Activated CD8-positive, alpha-beta T cell treated with anti-CD3 and anti-CD28 coated beads, Interleukin-2, amount 10 ng/mL, durations not matched to agents 7 days and 5 days (primary cell): Measurements from ENCODE around the gene AGTPBP1. TPM values are rescaled to one million over a fixed set of nuclear protein-coding genes. Genes with fewer than 3 reads are reported as not detected.
A peak's percentile ranks its signal among the peaks of the same experiment; 100 is the strongest.

Source experiments
- ATAC-seq: fragments of 150-1000 bp; cut with Tn5 transposase; one replicate; pipeline ENCODE4 v1.10.0; 2021; ENCODE audit warnings: moderate library complexity
- CTCF ChIA-PET: fragments of 350-600 bp; sonication (Branson Sonifier 250); formaldehyde crosslinking; loops from one replicate; lab custom pipeline; 2021; ENCODE audit warnings: antibody characterized with exemption; lab: Charles Lee
- POLR2A ChIA-PET: fragments of 350-600 bp; sonication (Branson Sonifier 250); formaldehyde crosslinking; loops from one replicate; lab custom pipeline; 2021; ENCODE audit warnings: antibody characterized with exemption; lab: Charles Lee
- DNase-seq: peaks from one replicate; pipeline ENCODE4 v3.0.0-alpha.2; 2020
- H3K27ac Mint-ChIP-seq: one replicate; pipeline ENCODE4 v1.8.0; 2021; ENCODE audit warnings: mild to moderate bottlenecking, mixed read lengths
- H3K27me3 Mint-ChIP-seq: one replicate; pipeline ENCODE4 v1.8.0; 2021; ENCODE audit warnings: low read depth, mixed read lengths
- H3K36me3 Mint-ChIP-seq: one replicate; pipeline ENCODE4 v1.8.0; 2021; ENCODE audit warnings: low read depth, mixed read lengths
- H3K4me1 Mint-ChIP-seq: one replicate; pipeline ENCODE4 v1.8.0; 2021; ENCODE audit warnings: low read depth, mixed read lengths
- H3K4me3 Mint-ChIP-seq: one replicate; pipeline ENCODE4 v1.8.0; 2021; ENCODE audit warnings: mild to moderate bottlenecking, mixed read lengths
- H3K9me3 Mint-ChIP-seq: one replicate; pipeline ENCODE4 v1.8.0; 2022; ENCODE audit warnings: mixed read lengths; ENCODE audit not compliant: insufficient read depth
- total RNA-seq, 2 experiments: library from RNA; stranded (reverse); gene quantifications; one replicate each; pipeline ENCODE4 v1.2.3, GENCODE V29; 2021

AGTPBP1 gene
- total RNA-seq, 2 experiments from 2014 or later, result 32.6 to 35.7 TPM

DNA sequence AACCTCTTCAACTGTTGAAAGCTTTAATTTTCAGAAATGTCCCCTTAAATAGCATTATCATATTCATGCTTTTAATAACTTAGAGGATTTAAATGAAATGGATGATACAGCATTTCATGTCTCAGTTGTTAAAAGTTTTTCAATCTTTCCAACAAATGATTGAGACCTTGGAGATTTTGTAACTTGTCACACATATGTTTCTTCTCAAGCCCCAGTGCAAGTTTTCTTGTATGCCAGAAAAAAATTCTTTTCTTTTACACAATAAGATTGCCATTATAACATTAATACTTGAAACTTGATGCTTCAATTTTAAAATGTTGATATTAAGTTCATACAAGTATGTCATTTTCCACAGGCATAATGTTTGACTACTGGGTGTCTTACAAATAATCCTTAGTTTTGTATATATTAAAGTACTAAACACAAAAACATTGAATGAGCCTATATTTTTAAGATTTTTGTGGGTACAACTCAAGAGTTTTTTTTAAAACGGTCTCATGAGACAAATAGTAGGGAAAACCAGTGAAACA lies 124.5 kb downstream of the AGTPBP1 start:
- no peak for ATAC-seq
- POLR2A ChIA-PET, result no interaction called here

DNA sequence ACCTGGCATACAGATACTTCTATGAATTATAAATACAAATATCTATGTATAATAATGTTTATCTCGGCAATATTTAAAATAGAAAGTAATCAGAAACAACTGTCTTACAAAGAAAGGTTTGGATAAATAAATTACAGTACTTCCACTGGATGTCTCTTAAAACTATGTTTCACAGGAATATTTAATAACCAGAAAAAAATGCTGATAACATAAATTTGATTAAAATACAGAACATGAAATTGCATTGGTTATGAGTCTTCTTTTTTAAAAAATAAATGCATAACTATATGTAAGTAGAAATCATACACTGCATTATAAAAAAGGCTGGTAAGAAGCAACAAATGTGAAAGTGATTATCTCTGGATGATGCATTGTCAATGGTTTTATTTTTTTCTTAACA lies 126.0 kb downstream of the AGTPBP1 start:
- H3K27ac Mint-ChIP-seq, result no peak overlapping the region
- ATAC-seq (no peak), DNase-seq (no peak)
- H3K27me3 Mint-ChIP-seq, result no peaks in the 10 kb centered on the region
- peaks cover 9% of the 10 kb centered on the region for H3K36me3 Mint-ChIP-seq
- ChIA-PET CTCF (interaction anchor here (0.9 kb wide), 1 partner anchor 82 kb away, joined by 3 read pairs; no protein-coding TSS in a partner anchor), POLR2A (no interaction called here)
- no peaks in the 10 kb centered on the region for H3K9me3 Mint-ChIP-seq
- H3K4me1 Mint-ChIP-seq, result no peaks in the 10 kb centered on the region
- no peak overlapping the region for H3K4me3 Mint-ChIP-seq

More for the DNA sequence above, 124.5 kb downstream of the AGTPBP1 start:
- Mint-ChIP-seq H3K9me3 (no peaks in the 10 kb centered on the region), H3K27ac (no peak overlapping the region), H3K4me1 (no peaks in the 10 kb centered on the region), H3K27me3 (no peaks in the 10 kb centered on the region), H3K4me3 (no peak overlapping the region), H3K36me3 (peaks cover 9% of the 10 kb centered on the region)
- CTCF ChIA-PET, result no interaction called here
- no peak for DNase-seq

DNA sequence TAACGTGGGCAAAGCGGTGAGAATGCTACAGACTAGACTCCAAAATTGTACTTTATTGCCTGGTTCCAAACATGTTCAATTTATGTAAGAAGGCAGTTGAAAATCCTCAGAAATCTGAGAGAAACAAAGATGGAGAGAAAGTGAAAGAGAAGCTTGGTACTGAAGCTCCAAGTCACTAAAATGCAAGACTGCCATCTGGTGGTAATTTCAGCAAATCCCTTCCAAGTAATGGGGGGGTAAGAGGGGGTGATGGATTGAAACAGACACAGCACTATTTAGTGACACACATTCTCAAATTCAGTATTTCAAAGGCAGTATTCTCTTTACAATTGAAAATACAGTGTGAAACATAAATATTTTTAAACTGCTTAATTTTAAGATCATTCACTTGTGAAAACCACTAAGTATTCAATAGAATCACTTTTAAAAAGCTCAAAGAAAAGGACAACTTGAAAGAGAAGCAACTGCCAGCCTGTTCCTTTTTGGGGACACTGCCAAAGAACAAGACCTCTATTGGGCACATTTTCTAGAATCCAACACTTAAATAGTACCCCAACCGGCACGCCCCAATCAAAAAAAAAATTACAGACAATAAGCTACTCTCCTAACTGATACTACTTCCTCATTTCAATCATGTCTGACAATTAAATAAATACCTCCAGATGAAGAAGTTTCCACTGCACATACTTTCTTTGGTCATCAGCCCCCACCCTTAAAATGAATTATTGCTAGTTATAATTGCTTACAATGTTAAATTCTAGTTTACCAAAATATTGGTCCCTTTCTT lies 131.5 kb downstream of the AGTPBP1 start:
- ATAC-seq (peak; percentile 84), DNase-seq (peak; percentile 70)
- H3K4me3 Mint-ChIP-seq, result peak overlapping the region; percentile 49
- ChIA-PET POLR2A (no interaction called here), CTCF (interaction anchor here (0.6 to 2.2 kb wide), 34 partner anchors 9 to 1214 kb away, joined by 3 to 18 read pairs (median 4); no protein-coding TSS in a partner anchor)
- H3K36me3 Mint-ChIP-seq, result peaks cover 3% of the 10 kb centered on the region
- no peaks in the 10 kb centered on the region for H3K9me3 Mint-ChIP-seq
- peaks cover 8% of the 10 kb centered on the region for H3K4me1 Mint-ChIP-seq
- H3K27ac Mint-ChIP-seq, result peak overlapping the region; percentile 41
- H3K27me3 Mint-ChIP-seq, result no peaks in the 10 kb centered on the region

DNA sequence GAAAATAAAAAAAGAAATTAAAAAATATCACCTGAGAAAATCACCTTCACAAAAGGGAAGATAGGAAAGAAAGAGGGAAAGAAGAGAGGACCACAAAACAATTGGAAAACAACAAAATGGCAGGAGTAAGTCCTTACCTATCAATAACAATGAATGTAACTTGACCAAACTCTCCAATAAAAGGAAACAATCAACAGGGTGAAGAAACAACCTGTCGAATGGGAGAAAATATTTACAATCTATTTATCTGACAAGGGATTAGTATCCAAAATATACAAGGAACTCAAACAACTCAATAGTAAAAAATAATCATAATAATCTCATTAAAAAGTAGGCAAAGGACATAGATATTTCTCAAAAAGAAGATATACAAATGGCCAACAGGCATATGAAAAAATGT lies 135.8 kb downstream of the AGTPBP1 start:
- ATAC-seq, result no peak
- no peak overlapping the region for H3K4me3 Mint-ChIP-seq
- POLR2A ChIA-PET, result no interaction called here
- H3K27me3 Mint-ChIP-seq, result no peaks in the 10 kb centered on the region
- CTCF ChIA-PET, result no interaction called here
- H3K27ac Mint-ChIP-seq, result no peak overlapping the region
- H3K9me3 Mint-ChIP-seq, result no peaks in the 10 kb centered on the region
- peaks cover 20% of the 10 kb centered on the region for H3K4me1 Mint-ChIP-seq
- H3K36me3 Mint-ChIP-seq, result peaks cover 22% of the 10 kb centered on the region
- DNase-seq, result no peak

DNA sequence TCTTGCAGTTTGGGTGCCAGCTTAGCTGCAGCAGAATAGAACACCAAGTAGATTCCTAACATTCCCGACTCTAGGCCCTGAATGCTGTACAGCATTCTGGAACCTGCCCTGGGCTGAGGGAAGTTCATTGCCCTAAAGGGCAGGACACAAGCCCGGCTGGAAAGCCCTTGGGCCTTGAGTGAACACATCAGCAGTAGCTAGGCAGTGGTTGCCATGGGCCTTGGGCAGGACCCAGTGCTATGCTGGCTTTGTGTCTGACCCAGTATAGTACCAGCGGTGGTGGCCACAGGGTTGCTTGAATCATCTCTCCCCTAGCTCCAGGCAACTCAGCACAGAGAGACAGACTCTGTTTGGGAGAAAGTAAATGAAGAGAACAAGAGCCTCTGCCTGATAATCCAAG lies 137.8 kb downstream of the AGTPBP1 start:
- H3K27ac Mint-ChIP-seq, result no peak overlapping the region
- ATAC-seq (no peak), DNase-seq (no peak)
- CTCF ChIA-PET, result no interaction called here
- H3K4me3 Mint-ChIP-seq, result no peak overlapping the region
- H3K36me3 Mint-ChIP-seq, result peaks cover 25% of the 10 kb centered on the region
- POLR2A ChIA-PET, result no interaction called here
- H3K27me3 Mint-ChIP-seq, result no peaks in the 10 kb centered on the region
- H3K4me1 Mint-ChIP-seq, result peaks cover 24% of the 10 kb centered on the region
- no peaks in the 10 kb centered on the region for H3K9me3 Mint-ChIP-seq

DNA sequence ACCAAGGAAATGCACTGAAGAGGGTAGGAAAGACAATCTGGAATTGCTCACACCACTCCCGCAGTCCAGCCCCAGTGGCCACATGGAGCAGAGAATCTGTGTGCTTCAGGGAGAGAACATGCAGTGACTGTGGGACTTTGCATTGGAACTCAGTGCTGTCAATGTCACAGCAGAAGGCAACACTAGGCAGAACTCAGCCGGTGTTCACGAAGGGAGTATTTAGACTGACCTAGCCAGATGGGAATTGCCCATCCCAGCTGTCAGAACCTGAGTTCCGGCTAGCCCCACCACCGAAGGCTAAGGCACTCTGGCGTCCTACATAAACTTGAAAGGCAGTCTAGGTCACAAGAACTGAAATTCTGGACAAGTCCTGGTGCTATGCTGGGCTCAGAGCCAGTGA lies 139.0 kb downstream of the AGTPBP1 start:
- no peak overlapping the region for H3K4me3 Mint-ChIP-seq
- ATAC-seq (no peak), DNase-seq (no peak)
- ChIA-PET POLR2A (no interaction called here), CTCF (interaction anchor here (3.0 kb wide), 1 partner anchor 8 kb away, joined by 15 read pairs; no protein-coding TSS in a partner anchor)
- H3K27me3 Mint-ChIP-seq, result no peaks in the 10 kb centered on the region
- H3K36me3 Mint-ChIP-seq, result peaks cover 25% of the 10 kb centered on the region
- H3K4me1 Mint-ChIP-seq, result peaks cover 24% of the 10 kb centered on the region
- no peak overlapping the region for H3K27ac Mint-ChIP-seq
- no peaks in the 10 kb centered on the region for H3K9me3 Mint-ChIP-seq

DNA sequence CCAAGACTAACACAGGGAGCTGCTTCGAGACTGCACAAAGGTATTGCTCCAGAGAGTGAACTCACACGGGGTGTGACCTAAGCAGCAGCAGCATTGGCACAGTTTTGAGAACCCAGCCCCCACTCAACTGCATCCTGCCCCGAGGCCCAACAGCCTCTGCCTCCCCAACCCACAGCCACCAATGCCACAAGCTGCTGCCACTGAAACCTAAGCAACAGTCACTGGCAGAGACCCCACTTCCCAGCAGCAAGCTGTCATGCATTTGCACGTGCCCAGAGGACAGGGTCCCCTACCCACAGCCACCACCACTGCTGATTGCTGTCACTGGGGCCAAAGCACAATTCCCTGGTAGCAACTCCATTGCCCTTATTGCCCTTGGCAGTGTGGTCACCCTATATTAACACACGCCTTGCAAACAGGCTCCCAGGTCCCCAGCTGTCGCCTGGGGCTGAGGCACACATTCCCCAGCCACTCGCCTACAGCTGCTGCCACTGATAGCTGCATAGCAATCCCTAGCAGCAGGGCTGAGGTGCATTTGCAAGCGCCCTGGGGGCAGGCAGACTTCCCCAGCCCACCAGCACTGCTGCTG lies 141.0 kb downstream of the AGTPBP1 start:
- Mint-ChIP-seq H3K4me3 (no peak overlapping the region), H3K36me3 (peaks cover 25% of the 10 kb centered on the region), H3K27ac (peak overlapping the region; percentile 74), H3K9me3 (no peaks in the 10 kb centered on the region), H3K27me3 (no peaks in the 10 kb centered on the region), H3K4me1 (peaks cover 24% of the 10 kb centered on the region)
- peak; percentile 66 for DNase-seq
- POLR2A ChIA-PET, result no interaction called here
- CTCF ChIA-PET, result interaction anchor here (0.7 to 3.0 kb wide), 2 partner anchors 9 to 12 kb away, joined by 3 to 15 read pairs; no protein-coding TSS in a partner anchor
- ATAC-seq, result peak; percentile 77

DNA sequence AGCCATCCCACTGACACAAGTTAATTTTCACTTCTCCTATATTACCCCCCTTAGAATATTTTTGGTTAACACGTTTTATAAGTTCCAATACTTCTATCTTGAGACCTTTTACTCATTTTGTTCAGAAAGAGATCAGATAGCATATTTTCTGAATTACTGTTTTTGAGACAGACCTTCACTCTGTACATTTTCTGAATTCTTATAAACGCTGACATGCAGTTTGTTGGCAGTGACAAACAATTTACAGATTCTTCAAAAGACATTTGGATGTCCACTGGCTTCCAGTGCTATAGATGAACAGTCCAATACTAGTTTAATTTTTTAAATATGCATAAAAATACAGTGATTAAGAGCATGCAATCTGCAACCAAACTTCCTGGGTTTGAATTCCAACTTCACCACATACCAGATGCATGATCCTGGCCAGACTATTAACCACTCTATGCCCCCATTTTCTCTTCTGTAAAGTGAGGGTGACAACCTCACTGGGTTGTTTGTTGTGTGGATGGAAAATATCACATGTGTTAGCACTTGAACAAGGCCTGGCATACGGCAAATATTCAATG lies 142.1 kb downstream of the AGTPBP1 start:
- H3K4me1 Mint-ChIP-seq, result peaks cover 24% of the 10 kb centered on the region
- no peak for DNase-seq
- H3K36me3 Mint-ChIP-seq, result peaks cover 24% of the 10 kb centered on the region
- H3K27ac Mint-ChIP-seq, result no peak overlapping the region
- no peaks in the 10 kb centered on the region for H3K27me3 Mint-ChIP-seq
- H3K9me3 Mint-ChIP-seq, result no peaks in the 10 kb centered on the region
- ATAC-seq, result no peak
- CTCF ChIA-PET, result interaction anchor here (3.0 kb wide), 1 partner anchor 11 kb away, joined by 15 read pairs; no protein-coding TSS in a partner anchor
- H3K4me3 Mint-ChIP-seq, result no peak overlapping the region
- POLR2A ChIA-PET, result no interaction called here

DNA sequence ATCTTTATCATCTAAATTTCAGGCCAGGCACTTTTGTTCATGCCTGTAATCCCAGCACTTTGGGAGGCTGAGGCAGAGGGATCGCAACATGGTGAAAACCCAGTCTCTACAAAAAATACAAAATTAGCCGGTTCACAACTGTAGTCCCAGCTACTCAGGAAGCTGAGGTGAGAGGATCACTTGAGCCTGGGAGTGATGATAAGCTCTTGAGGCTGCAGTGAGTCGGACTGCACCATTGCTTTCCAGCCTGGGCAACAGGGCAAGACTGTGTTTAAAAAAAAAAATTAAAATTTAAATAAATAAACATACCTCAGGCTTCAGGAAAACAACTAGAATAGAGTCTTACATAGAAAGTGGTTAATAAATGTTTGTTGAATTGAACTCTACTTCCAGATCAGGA lies 147.4 kb downstream of the AGTPBP1 start:
- Mint-ChIP-seq H3K4me1 (no peaks in the 10 kb centered on the region), H3K36me3 (peaks cover 11% of the 10 kb centered on the region), H3K9me3 (no peaks in the 10 kb centered on the region), H3K27ac (no peak overlapping the region), H3K27me3 (no peaks in the 10 kb centered on the region), H3K4me3 (no peak overlapping the region)
- POLR2A ChIA-PET, result no interaction called here
- no peak for DNase-seq
- no peak for ATAC-seq
- CTCF ChIA-PET, result no interaction called here

DNA sequence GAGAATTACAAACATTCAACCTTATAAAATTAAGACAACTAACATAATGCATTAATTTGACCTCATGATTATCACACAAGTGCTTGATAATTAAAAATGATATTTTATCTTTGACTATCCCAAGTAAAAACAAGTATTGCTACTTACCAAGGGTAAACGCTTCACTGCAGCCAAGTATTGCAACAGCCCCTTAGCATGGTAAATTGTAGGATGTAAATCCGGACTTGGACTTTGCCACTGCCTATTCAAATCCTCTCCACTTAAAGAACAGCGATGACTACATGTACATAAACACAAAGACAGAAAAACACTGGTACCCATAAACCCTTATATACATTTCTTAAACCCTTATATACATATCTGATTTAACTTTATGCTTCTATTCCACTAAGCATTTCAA lies 155.1 kb downstream of the AGTPBP1 start:
- Mint-ChIP-seq H3K36me3 (peaks cover 5% of the 10 kb centered on the region), H3K27ac (no peak overlapping the region), H3K27me3 (no peaks in the 10 kb centered on the region), H3K4me3 (no peak overlapping the region), H3K4me1 (no peaks in the 10 kb centered on the region), H3K9me3 (no peaks in the 10 kb centered on the region)
- CTCF ChIA-PET, result no interaction called here
- DNase-seq (no peak), ATAC-seq (no peak)
- POLR2A ChIA-PET, result interaction anchor here (0.6 kb wide), 1 partner anchor 1902 kb away, joined by 3 read pairs; no protein-coding TSS in a partner anchor

DNA sequence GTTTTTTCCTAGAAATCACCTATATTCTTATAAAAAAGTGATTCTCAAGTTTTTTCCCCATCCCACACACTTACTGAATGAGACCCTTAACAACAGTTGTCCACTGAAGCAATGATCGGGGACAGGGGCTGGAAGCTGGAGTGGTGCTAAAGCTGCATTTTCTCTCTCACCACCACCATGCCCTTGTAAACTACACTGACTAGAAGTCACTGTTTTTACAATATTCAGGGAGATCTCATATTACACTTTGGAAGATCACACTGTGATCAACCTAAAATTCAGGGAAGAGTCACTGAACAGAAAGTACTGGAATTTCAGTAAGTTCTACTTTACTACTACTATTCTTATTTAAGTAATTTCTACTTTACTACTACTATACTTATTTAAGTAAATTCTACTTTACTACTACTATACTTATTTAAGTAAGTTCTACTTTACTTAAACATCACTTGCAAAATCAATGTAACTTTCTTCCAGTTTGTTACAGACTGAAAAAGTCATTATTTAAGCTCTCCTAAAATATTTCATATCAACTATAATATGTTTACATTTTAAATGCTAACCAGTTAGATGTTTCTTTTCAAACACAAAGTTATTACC lies 164.3 kb downstream of the AGTPBP1 start:
- Mint-ChIP-seq H3K27me3 (no peaks in the 10 kb centered on the region), H3K27ac (no peak overlapping the region), H3K4me1 (no peaks in the 10 kb centered on the region), H3K36me3 (peaks cover 9% of the 10 kb centered on the region), H3K4me3 (no peak overlapping the region), H3K9me3 (peaks cover 4% of the 10 kb centered on the region)
- ChIA-PET CTCF (interaction anchor here (1.0 to 1.3 kb wide), 2 partner anchors 11 to 33 kb away, joined by 4 read pairs; no protein-coding TSS in a partner anchor), POLR2A (no interaction called here)
- ATAC-seq (no peak), DNase-seq (no peak)
